Ascending aorta (tissue), 2 donors: ENCODE data around the gene SRP19. TPM values are rescaled to one million over a fixed set of nuclear protein-coding genes. Genes with fewer than 3 reads are reported as not detected.

Experiments used
- DNase-seq, 2 donors: peaks; one replicate each; pipeline ENCODE4 v3.0.0-alpha.2; 2019; ENCODE audit warnings: low spot score in 2 of 2
- H3K27ac ChIP-seq, 2 donors: fragments of 200-600 bp; sonication (generic); one replicate each; pipeline ENCODE4 v1.5.1; 2016 to 2017; ENCODE audit warnings: mild to moderate bottlenecking in 1 of 2
- H3K27me3 ChIP-seq: fragments of 200-600 bp; sonication (generic); one replicate; pipeline ENCODE4 v1.5.1; 2017
- H3K36me3 ChIP-seq, 2 donors: fragments of 200-600 bp; sonication (generic); one replicate each; pipeline ENCODE4 v1.5.1; 2016
- H3K4me1 ChIP-seq, 2 donors: fragments of 200-600 bp; sonication (generic); one replicate each; pipeline ENCODE4 v1.5.1; 2016 to 2017; ENCODE audit warnings: mild to moderate bottlenecking in 1 of 2
- H3K4me3 ChIP-seq, 2 donors: fragments of 200-600 bp; sonication (generic); one replicate each; pipeline ENCODE4 v1.5.1; 2016 to 2017; ENCODE audit warnings: mild to moderate bottlenecking in 1 of 2
- H3K9me3 ChIP-seq, 2 donors: fragments of 200-600 bp; sonication (generic); one replicate each; pipeline ENCODE4 v1.5.1; 2016
- CTCF ChIP-seq, 3 experiments: fragments of 200-600 bp in 2 of 3; fragments of 450-650 bp in 1 of 3; sonication (generic) in 2 of 3; IDR thresholded peaks; one replicate each; pipeline ENCODE4 v1.5.1; 2016 to 2019; ENCODE audit warnings: antibody characterized with exemption in 3 of 3, mild to moderate bottlenecking in 1 of 3, moderate library complexity in 1 of 3
- intact Hi-C: fragments of 100-400 bp; cut with DNase I; formaldehyde crosslinking; loops from one replicate; pipeline ENCODE4 v1.15.1; 2023
- total RNA-seq: library from RNA; depleted of rRNA; stranded (reverse); fragments of >200 nt; gene quantifications from one replicate; pipeline ENCODE4 v1.1.0, GENCODE V29; 2016

SRP19 gene
- total RNA-seq, 1 donor from 2014 or later = 76.6 TPM

GRCh38 chr5:112823656-112824055 is 37.4 kb upstream of the SRP19 start:
- H3K36me3 ChIP-seq = peaks cover 20 to 69% of the 10 kb centered on the region in 2 donors
- no peaks in the 10 kb centered on the region for H3K4me1 ChIP-seq
- H3K9me3 ChIP-seq = no peaks in the 10 kb centered on the region
- no peak overlapping the region for H3K4me3 ChIP-seq
- no peak overlapping the region for H3K27ac ChIP-seq
- no peak for DNase-seq
- intact Hi-C loops = no loop called here
- TF ChIP-seq CTCF (IDR thresholded peaks at IDR 0.05) = no peak
- H3K27me3 ChIP-seq = no peaks in the 10 kb centered on the region

- Histone ChIP-seq H3K27me3 (no peaks in the 10 kb centered on the region), H3K36me3 (peaks cover 24 to 74% of the 10 kb centered on the region in 2 donors), H3K27ac (no peak overlapping the region), H3K9me3 (no peaks in the 10 kb centered on the region), H3K4me3 (no peak overlapping the region), H3K4me1 (no peaks in the 10 kb centered on the region)
- DNase-seq = no peak
- intact Hi-C loops = no loop called here
- TF ChIP-seq CTCF (IDR thresholded peaks at IDR 0.05) = no peak
These were observed 36.9 kb upstream of the SRP19 start for GRCh38 chr5:112824197-112824596.

- Histone ChIP-seq H3K9me3 (no peaks in the 10 kb centered on the region), H3K27ac (no peak overlapping the region), H3K4me1 (no peaks in the 10 kb centered on the region), H3K36me3 (peaks cover 30 to 67% of the 10 kb centered on the region in 2 donors), H3K27me3 (no peaks in the 10 kb centered on the region), H3K4me3 (no peak overlapping the region)
- intact Hi-C loops = no loop called here
- TF ChIP-seq CTCF (IDR thresholded peaks at IDR 0.05) = no peak
- DNase-seq = no peak
These were observed 30.7 kb upstream of the SRP19 start for GRCh38 chr5:112830378-112830777.

GRCh38 chr5:112833971-112834370 is 27.1 kb upstream of the SRP19 start:
- Histone ChIP-seq H3K27me3 (no peaks in the 10 kb centered on the region), H3K4me1 (no peaks in the 10 kb centered on the region), H3K36me3 (peaks cover 30 to 71% of the 10 kb centered on the region in 2 donors), H3K9me3 (no peaks in the 10 kb centered on the region), H3K4me3 (no peak overlapping the region), H3K27ac (no peak overlapping the region)
- TF ChIP-seq CTCF (IDR thresholded peaks at IDR 0.05) = no peak
- intact Hi-C loops = no loop called here
- DNase-seq = no peak

- Histone ChIP-seq H3K36me3 (peaks cover 0 to 3% of the 10 kb centered on the region in 2 donors), H3K9me3 (no peaks in the 10 kb centered on the region), H3K27me3 (no peaks in the 10 kb centered on the region), H3K4me1 (no peaks in the 10 kb centered on the region), H3K4me3 (no peak overlapping the region), H3K27ac (no peak overlapping the region)
- TF ChIP-seq CTCF (IDR thresholded peaks at IDR 0.05) = no peak
- intact Hi-C loops = no loop called here
- no peak for DNase-seq
These were observed 16.6 kb upstream of the SRP19 start for GRCh38 chr5:112844489-112844888.

GRCh38 chr5:112846556-112846955 is 14.5 kb upstream of the SRP19 start:
- Histone ChIP-seq H3K27ac (no peak overlapping the region), H3K4me1 (no peaks in the 10 kb centered on the region)

More at GRCh38 chr5:112846556-112846955, 14.5 kb upstream of the SRP19 start:
- TF ChIP-seq CTCF (IDR thresholded peaks at IDR 0.05) = no peak
- no peak overlapping the region for H3K4me3 ChIP-seq
- DNase-seq = no peak
- H3K9me3 ChIP-seq = no peaks in the 10 kb centered on the region
- H3K36me3 ChIP-seq = no peaks in the 10 kb centered on the region
- H3K27me3 ChIP-seq = no peaks in the 10 kb centered on the region
- intact Hi-C loops = loop anchor here (5.0 kb wide), 1 partner anchor 294 kb away; no protein-coding TSS in a partner anchor
